Natural killer cell (primary cell): ENCODE measurements around the gene TM9SF2. TPM values are rescaled to one million over a fixed set of nuclear protein-coding genes. Genes with fewer than 3 reads are reported as not detected.

ENCODE experiments used
- ATAC-seq, 3 donors: fragments of 150-1000 bp in 2 of 3; fragments of 200-7000 bp in 1 of 3; cut with Tn5 transposase; 1 replicate in 1 of 3; 2 replicates in 2 of 3; pipeline ENCODE4 v1.10.0; 2021; ENCODE audit warnings: mild to moderate bottlenecking in 2 of 3, moderate library complexity in 2 of 3
- DNase-seq, 2 donors: peaks; one replicate each; pipeline versions ENCODE4 v3.0.0 to v3.0.0-alpha.2; 2013 to 2021; ENCODE audit warnings: mixed read lengths in 1 of 2
- H3K27ac ChIP-seq: one replicate; pipeline ENCODE4 v1.5.1; 2013; ENCODE audit warnings: mild to moderate bottlenecking, low read length
- H3K27me3 ChIP-seq: one replicate; pipeline ENCODE4 v1.6.1; 2013; ENCODE audit warnings: low read length; ENCODE audit not compliant: control insufficient read depth, insufficient read depth
- H3K36me3 ChIP-seq: one replicate; pipeline ENCODE4 v1.6.1; 2013; ENCODE audit warnings: low read length; ENCODE audit not compliant: control insufficient read depth, insufficient read depth
- H3K4me1 ChIP-seq: one replicate; pipeline ENCODE4 v1.6.1; 2013; ENCODE audit warnings: low read length; ENCODE audit not compliant: control insufficient read depth, insufficient read depth
- H3K4me3 ChIP-seq: one replicate; pipeline ENCODE4 v1.5.1; 2013; ENCODE audit warnings: low read length
- H3K9me3 ChIP-seq: one replicate; pipeline ENCODE4 v1.6.1; 2013; ENCODE audit warnings: low read length; ENCODE audit not compliant: control insufficient read depth, insufficient read depth
- H3K27ac Mint-ChIP-seq, 2 donors: one replicate each; pipeline ENCODE4 v1.8.0; 2022; ENCODE audit warnings: mild to moderate bottlenecking in 2 of 2, mixed read lengths in 2 of 2, moderate library complexity in 1 of 2
- H3K27me3 Mint-ChIP-seq, 2 donors: one replicate each; pipeline ENCODE4 v1.8.0; 2022; ENCODE audit warnings: low read depth in 2 of 2, mixed read lengths in 2 of 2
- H3K36me3 Mint-ChIP-seq: one replicate; pipeline ENCODE4 v1.8.0; 2022; ENCODE audit warnings: mixed read lengths
- H3K4me1 Mint-ChIP-seq, 2 donors: one replicate each; pipeline ENCODE4 v1.8.0; 2022; ENCODE audit warnings: mixed read lengths in 2 of 2
- H3K4me3 Mint-ChIP-seq: one replicate; pipeline ENCODE4 v1.8.0; 2022; ENCODE audit warnings: mild to moderate bottlenecking, moderate library complexity, mixed read lengths
- H3K9me3 Mint-ChIP-seq, 2 donors: one replicate each; pipeline ENCODE4 v1.8.0; 2022; ENCODE audit warnings: mixed read lengths in 2 of 2
- WGBS: methylation state at CpG from one replicate; pipeline ENCODE4 v1.1.7; 2013; ENCODE audit warnings: missing lambda C conversion rate; ENCODE audit not compliant: insufficient coverage; 5-methylcytosine and 5-hydroxymethylcytosine counted together
- intact Hi-C: fragments of 100-400 bp; cut with micrococcal nuclease; formaldehyde crosslinking; loops from one replicate; pipeline ENCODE4 v1.14.2; 2022
- total RNA-seq, 4 donors: library from RNA; stranded (reverse); fragments of 120-200 nt in 1 of 4; gene quantifications; one replicate each; pipeline versions ENCODE4 v1.2.3 to v1.2.4, GENCODE V29; 2013 to 2022
- TF ChIP-seq, protein P1 (sequence below): fragments of 200-600 bp; IDR thresholded peaks from one replicate; pipeline ENCODE4 v1.8.0; 2022; ENCODE audit warnings: antibody characterized with exemption

The TM9SF2 gene
- total RNA-seq, 3 donors from 2014 or later (not counting 1 experiment from before 2014, with no cell fraction given) = 41.8 to 62.1 (median 51.4) TPM

DNA sequence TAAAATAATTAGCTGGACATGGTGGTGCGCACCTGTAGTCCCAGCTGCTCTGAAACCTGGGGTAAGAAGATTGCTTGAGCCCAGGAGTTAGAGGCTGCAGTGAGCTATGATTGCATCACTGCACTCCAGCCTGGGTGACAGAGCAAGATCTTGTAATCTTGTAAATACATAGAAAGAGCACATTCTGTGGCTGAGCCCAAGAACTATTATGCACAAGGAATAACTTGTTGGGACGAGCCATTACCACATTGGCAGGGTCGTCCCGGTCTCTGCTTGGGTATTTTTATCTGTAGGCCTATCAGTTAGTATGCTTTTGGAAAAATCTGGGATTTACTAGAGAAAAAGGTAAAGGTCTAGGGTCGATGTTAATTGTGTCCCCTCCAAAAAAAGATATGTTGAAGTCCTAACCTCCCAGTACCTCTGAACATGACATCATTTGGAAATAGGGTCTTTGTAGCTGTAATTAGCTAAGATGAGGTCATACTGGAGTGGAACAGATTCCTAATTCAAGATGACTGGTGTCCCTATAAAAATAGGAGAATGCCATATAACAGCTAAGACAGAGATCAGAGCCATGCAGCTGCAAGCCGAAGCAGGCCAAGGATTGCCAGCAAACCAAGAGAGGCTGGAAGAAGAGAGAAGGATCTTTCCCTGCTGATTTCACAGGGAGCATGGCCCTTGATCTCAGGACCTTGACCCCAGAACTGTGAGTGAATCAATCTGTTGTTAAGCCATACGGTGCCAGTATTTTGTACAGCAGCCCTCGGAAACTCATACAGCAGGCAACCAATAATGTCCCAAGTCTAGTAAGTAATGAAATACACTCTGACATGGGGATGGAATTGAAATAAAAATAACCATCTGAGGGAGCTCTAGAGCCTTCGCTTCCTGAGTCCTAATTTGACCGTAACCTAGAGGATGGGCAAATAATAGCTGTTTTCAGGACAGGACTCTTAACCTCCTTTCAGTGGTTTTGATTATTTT, 77.0 kb downstream of the TM9SF2 start:
- peaks cover 3% of the 10 kb centered on the region for H3K4me1 ChIP-seq
- Mint-ChIP-seq H3K4me1 (peaks cover 9% of the 10 kb centered on the region in 2 donors), H3K27me3 (no peaks in the 10 kb centered on the region), H3K4me3 (no peak overlapping the region), H3K27ac (no peak overlapping the region), H3K9me3 (no peaks in the 10 kb centered on the region), H3K36me3 (no peaks in the 10 kb centered on the region)
- peak in 1 of 2 donors; percentile 26 for DNase-seq
- WGBS = 85% methylated on average over 9 of the region's 10 CpGs
- TF ChIP-seq, protein P1, sequence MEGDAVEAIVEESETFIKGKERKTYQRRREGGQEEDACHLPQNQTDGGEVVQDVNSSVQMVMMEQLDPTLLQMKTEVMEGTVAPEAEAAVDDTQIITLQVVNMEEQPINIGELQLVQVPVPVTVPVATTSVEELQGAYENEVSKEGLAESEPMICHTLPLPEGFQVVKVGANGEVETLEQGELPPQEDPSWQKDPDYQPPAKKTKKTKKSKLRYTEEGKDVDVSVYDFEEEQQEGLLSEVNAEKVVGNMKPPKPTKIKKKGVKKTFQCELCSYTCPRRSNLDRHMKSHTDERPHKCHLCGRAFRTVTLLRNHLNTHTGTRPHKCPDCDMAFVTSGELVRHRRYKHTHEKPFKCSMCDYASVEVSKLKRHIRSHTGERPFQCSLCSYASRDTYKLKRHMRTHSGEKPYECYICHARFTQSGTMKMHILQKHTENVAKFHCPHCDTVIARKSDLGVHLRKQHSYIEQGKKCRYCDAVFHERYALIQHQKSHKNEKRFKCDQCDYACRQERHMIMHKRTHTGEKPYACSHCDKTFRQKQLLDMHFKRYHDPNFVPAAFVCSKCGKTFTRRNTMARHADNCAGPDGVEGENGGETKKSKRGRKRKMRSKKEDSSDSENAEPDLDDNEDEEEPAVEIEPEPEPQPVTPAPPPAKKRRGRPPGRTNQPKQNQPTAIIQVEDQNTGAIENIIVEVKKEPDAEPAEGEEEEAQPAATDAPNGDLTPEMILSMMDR = no peak
- no peaks in the 10 kb centered on the region for H3K9me3 ChIP-seq
- no peak overlapping the region for H3K4me3 ChIP-seq
- no peaks in the 10 kb centered on the region for H3K36me3 ChIP-seq
- H3K27me3 ChIP-seq = no peaks in the 10 kb centered on the region
- no peak for ATAC-seq
- no peak overlapping the region for H3K27ac ChIP-seq
- intact Hi-C loops = no loop called here

DNA sequence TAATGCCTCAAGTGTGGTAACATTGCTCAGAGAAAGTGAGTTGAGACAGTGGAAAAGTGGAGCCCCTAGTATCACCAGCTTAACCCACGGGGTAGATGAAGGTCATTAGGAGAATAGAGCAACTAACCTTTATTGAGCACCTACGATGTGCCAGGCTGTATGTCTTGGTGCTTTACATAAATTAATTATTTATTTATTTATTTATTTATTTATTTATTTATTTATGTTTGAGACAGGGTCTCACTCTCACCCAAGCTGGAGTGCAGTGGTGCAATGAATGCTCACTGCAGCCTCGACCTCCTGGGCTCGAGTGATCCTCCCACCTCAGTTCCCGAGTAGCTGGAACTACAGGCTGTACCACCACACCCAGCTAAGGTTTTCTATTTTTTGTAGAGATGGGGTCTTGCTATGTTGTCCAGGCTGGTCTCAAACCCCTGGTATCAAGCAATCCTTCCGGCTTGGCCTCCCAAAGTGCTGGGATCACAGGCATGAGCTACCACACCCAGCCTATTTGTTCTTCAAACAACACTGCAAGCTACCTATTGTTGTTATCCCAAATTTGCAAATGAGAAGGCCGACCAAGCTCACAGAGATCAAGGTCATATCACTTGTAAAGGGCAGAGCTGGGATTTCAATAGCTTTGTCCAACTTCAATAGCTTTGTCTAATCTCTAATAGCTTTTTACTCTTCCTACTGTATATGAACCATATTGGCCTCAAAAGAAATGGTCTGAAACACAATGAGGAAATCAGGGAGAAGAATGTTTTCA, 79.4 kb downstream of the TM9SF2 start:
- H3K36me3 Mint-ChIP-seq = no peaks in the 10 kb centered on the region
- DNase-seq (no peak), ATAC-seq (no peak)
- TF ChIP-seq, protein P1 = no peak
- peaks cover 9% of the 10 kb centered on the region in 2 donors for H3K4me1 Mint-ChIP-seq
- WGBS = 83% methylated on average over 5 of the region's 7 CpGs
- Histone ChIP-seq H3K27ac (no peak overlapping the region), H3K4me3 (no peak overlapping the region), H3K27me3 (no peaks in the 10 kb centered on the region), H3K9me3 (no peaks in the 10 kb centered on the region), H3K36me3 (no peaks in the 10 kb centered on the region), H3K4me1 (peaks cover 3% of the 10 kb centered on the region)
- H3K27ac Mint-ChIP-seq = no peak overlapping the region
- H3K27me3 Mint-ChIP-seq = no peaks in the 10 kb centered on the region
- intact Hi-C loops = no loop called here
- no peaks in the 10 kb centered on the region for H3K9me3 Mint-ChIP-seq
- no peak overlapping the region for H3K4me3 Mint-ChIP-seq

DNA sequence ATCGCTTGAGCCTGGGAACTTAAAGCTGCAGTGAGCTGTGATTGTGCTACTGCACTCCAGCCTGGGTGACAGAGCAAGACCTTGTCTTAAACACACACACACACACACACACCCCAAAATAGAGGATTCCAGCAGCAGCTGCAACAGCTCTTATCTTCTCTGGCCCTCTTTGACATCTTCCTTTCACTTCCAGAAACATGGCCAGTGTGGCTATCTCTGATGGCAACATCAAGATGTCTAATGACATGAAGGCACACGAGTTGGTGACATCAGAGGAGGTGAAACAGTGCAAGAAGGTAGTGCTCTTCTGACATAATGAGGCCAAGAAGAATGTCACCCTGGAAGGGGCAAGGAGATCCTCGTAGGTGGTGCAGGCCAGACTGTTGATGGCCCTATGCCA, 81.2 kb downstream of the TM9SF2 start:
- no peaks in the 10 kb centered on the region for H3K9me3 ChIP-seq
- Mint-ChIP-seq H3K36me3 (no peaks in the 10 kb centered on the region), H3K27ac (no peak overlapping the region), H3K4me3 (no peak overlapping the region), H3K4me1 (peaks cover 9% of the 10 kb centered on the region in 2 donors), H3K9me3 (no peaks in the 10 kb centered on the region), H3K27me3 (peaks cover 0 to 4% of the 10 kb centered on the region in 2 donors)
- DNase-seq (no peak), ATAC-seq (no peak)
- H3K36me3 ChIP-seq = no peaks in the 10 kb centered on the region
- TF ChIP-seq, protein P1 = no peak
- H3K27me3 ChIP-seq = no peaks in the 10 kb centered on the region
- H3K4me1 ChIP-seq = peaks cover 3% of the 10 kb centered on the region
- no peak overlapping the region for H3K27ac ChIP-seq
- 58% methylated on average over 3 of the region's 3 CpGs for WGBS
- no peak overlapping the region for H3K4me3 ChIP-seq
- intact Hi-C loops = no loop called here
